MCF 10A (cell line): ENCODE measurements around the gene CCL22. TPM values are rescaled to one million over a fixed set of nuclear protein-coding genes. Genes with fewer than 3 reads are reported as not detected.

Experiments
- BruUV-seq: library from RNA; stranded (reverse); fragments of 400-500 nt; replicated peaks from 2 replicates; lab custom pipeline; 2021; lab: Mats Ljungman, UMichigan
- CTCF ChIA-PET: fragments of 300-600 bp; sonication (Branson Sonifier 250); formaldehyde crosslinking; extraction: SDS; loops from one replicate; lab custom pipeline; 2021; ENCODE audit warnings: antibody characterized with exemption, inconsistent platforms; lab: Yijun Ruan, JAX
- POLR2A ChIA-PET: fragments of 300-600, 350-650 bp; sonication (Branson Sonifier 250); formaldehyde crosslinking; extraction: SDS; loops from one replicate; lab custom pipeline; 2020; ENCODE audit warnings: antibody characterized with exemption, inconsistent platforms; lab: Yijun Ruan, JAX
- DNase-seq: peaks from one replicate; pipeline ENCODE4 v3.0.0-alpha.2; 2018; ENCODE audit not compliant: unreplicated experiment
- H3K27ac Mint-ChIP-seq: one replicate; pipeline ENCODE4 v1.8.0; 2022; ENCODE audit warnings: mild to moderate bottlenecking, low read depth, mixed read lengths; ENCODE audit not compliant: unreplicated experiment
- H3K27me3 Mint-ChIP-seq: one replicate; pipeline ENCODE4 v1.8.0; 2022; ENCODE audit warnings: mixed read lengths; ENCODE audit not compliant: insufficient read depth, unreplicated experiment
- H3K36me3 Mint-ChIP-seq: one replicate; pipeline ENCODE4 v1.8.0; 2022; ENCODE audit warnings: mild to moderate bottlenecking, moderate library complexity, mixed read lengths; ENCODE audit not compliant: insufficient read depth, unreplicated experiment
- H3K4me1 Mint-ChIP-seq: one replicate; pipeline ENCODE4 v1.8.0; 2022; ENCODE audit warnings: mixed read lengths; ENCODE audit not compliant: insufficient read depth, unreplicated experiment
- H3K4me3 Mint-ChIP-seq: one replicate; pipeline ENCODE4 v1.8.0; 2022; ENCODE audit warnings: mild to moderate bottlenecking, moderate library complexity, mixed read lengths; ENCODE audit not compliant: unreplicated experiment
- H3K9me3 Mint-ChIP-seq: one replicate; pipeline ENCODE4 v1.8.0; 2022; ENCODE audit warnings: mixed read lengths; ENCODE audit not compliant: unreplicated experiment
- CTCF ChIP-seq: fragments of 200-600 bp; IDR thresholded peaks from one replicate; pipeline ENCODE4 v1.8.0; 2022; ENCODE audit warnings: antibody characterized with exemption, mild to moderate bottlenecking; ENCODE audit not compliant: unreplicated experiment
- intact Hi-C: fragments of 100-400 bp; cut with micrococcal nuclease; formaldehyde crosslinking; loops from 2 replicates; pipeline ENCODE4 v1.14.1; 2022
- total RNA-seq: library from RNA; stranded (reverse); gene quantifications from 2 replicates; pipeline ENCODE4 v1.2.3, GENCODE V29; 2022

The CCL22 gene
- total RNA-seq, 1 experiment from 2014 or later, result not detected

- POLR2A ChIA-PET, result no interaction called here
- no peak for TF ChIP-seq CTCF
- Mint-ChIP-seq H3K27ac (no peak overlapping the region), H3K36me3 (no peaks in the 10 kb centered on the region), H3K9me3 (no peaks in the 10 kb centered on the region), H3K27me3 (no peaks in the 10 kb centered on the region), H3K4me1 (no peaks in the 10 kb centered on the region), H3K4me3 (no peak overlapping the region)
- intact Hi-C loops, result no loop called here
- CTCF ChIA-PET, result no interaction called here
- no peak for DNase-seq
- BruUV-seq, result no TSS peak
Measured at GRCh38 chr16:57324749-57325148, 33.8 kb upstream of the CCL22 start.

DNA sequence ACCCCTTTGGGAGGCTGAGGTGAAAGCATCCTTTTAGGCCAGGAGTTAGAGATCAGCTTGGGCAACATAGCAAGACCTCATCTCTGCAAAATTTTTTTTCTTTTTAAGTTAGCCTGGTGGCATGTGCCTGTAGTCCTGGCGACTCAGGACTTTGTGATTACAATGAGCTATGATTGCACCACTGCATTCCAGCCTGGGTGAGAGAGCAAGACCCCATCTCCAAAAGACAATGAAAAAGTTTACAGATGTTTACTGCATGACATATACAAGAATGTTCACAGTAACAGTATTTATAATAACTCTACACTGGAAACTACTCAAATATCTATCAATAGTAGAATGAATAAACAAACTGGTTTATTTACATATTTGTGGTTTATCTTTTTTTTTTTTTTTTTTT, 33.1 kb upstream of the CCL22 start:
- H3K4me3 Mint-ChIP-seq, result no peak overlapping the region
- H3K4me1 Mint-ChIP-seq, result no peaks in the 10 kb centered on the region
- H3K36me3 Mint-ChIP-seq, result no peaks in the 10 kb centered on the region
- POLR2A ChIA-PET, result no interaction called here
- intact Hi-C loops, result no loop called here
- no peaks in the 10 kb centered on the region for H3K9me3 Mint-ChIP-seq
- no peaks in the 10 kb centered on the region for H3K27me3 Mint-ChIP-seq
- TF ChIP-seq CTCF, result no peak
- CTCF ChIA-PET, result no interaction called here
- DNase-seq, result no peak
- no TSS peak for BruUV-seq
- no peak overlapping the region for H3K27ac Mint-ChIP-seq

GRCh38 chr16:57329718-57330327, 28.8 kb upstream of the CCL22 start:
- no TSS peak for BruUV-seq
- Mint-ChIP-seq H3K36me3 (no peaks in the 10 kb centered on the region), H3K4me1 (no peaks in the 10 kb centered on the region), H3K27ac (no peak overlapping the region), H3K4me3 (no peak overlapping the region), H3K9me3 (no peaks in the 10 kb centered on the region), H3K27me3 (no peaks in the 10 kb centered on the region)
- intact Hi-C loops, result no loop called here
- ChIA-PET POLR2A (no interaction called here), CTCF (interaction anchor here (1.5 kb wide), 1 partner anchor 87 kb away, joined by 3 read pairs; no protein-coding TSS in a partner anchor)
- TF ChIP-seq CTCF, result no peak
- no peak for DNase-seq

DNA sequence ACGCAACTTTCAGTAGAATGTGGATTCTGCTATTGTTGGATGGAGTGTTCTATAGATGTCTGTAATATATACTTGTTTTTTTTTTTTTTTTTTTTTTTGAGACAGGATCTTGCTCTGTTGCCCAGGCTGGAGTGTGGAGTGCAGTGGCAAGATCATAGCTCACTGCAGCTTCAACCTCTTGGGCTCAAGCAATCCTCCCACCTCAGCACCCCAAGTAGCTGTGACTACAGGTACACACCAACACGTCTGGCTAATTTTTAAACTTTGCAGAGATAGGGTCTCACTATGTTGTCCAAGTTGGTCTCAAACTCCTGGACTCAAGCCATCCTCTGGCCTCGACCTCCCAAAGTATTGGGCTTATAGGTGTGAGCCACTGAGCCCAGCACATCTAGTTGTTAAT, 27.2 kb upstream of the CCL22 start:
- no peak overlapping the region for H3K27ac Mint-ChIP-seq
- H3K36me3 Mint-ChIP-seq, result no peaks in the 10 kb centered on the region
- no peaks in the 10 kb centered on the region for H3K4me1 Mint-ChIP-seq
- no peak overlapping the region for H3K4me3 Mint-ChIP-seq
- no peak for TF ChIP-seq CTCF
- no peaks in the 10 kb centered on the region for H3K27me3 Mint-ChIP-seq
- ChIA-PET POLR2A (no interaction called here), CTCF (interaction anchor here (1.5 kb wide), 1 partner anchor 85 kb away, joined by 3 read pairs; no protein-coding TSS in a partner anchor)
- H3K9me3 Mint-ChIP-seq, result no peaks in the 10 kb centered on the region
- BruUV-seq, result no TSS peak
- intact Hi-C loops, result no loop called here
- DNase-seq, result no peak
